H1 (cell line): ENCODE results near the gene DAPK3. TPM values are rescaled to one million over a fixed set of nuclear protein-coding genes. Genes with fewer than 3 reads are reported as not detected.
A peak's percentile ranks its signal among the peaks of the same experiment; 100 is the strongest.

Source experiments
- KDM5A ChIP-seq: fragments of 200-600 bp; IDR thresholded peaks from 2 replicates; pipeline ENCODE4 v1.7.1; 2012; ENCODE audit warnings: mild to moderate bottlenecking, low read length, inconsistent platforms, mixed read lengths
- POLR2AphosphoS5 ChIP-seq: IDR thresholded peaks from 2 replicates; pipeline ENCODE4 v1.6.1; 2011; ENCODE audit warnings: low read depth, low read length
- RAD21 ChIP-seq, 2 experiments: IDR thresholded peaks in 1 of 2; conservative IDR thresholded peaks in 1 of 2; 2 replicates each; pipeline ENCODE4 v1.6.1; 2011; ENCODE audit warnings: low read depth in 2 of 2, low read length in 2 of 2, improper control_type of control experiment in 1 of 2, inconsistent platforms in 1 of 2, mild to moderate bottlenecking in 1 of 2, moderate library complexity in 1 of 2
- RNF2 ChIP-seq: fragments of 200-900, 300-1000 bp; sonication (generic); IDR thresholded peaks from 2 replicates; pipeline ENCODE4 v1.7.1; 2016; ENCODE audit warnings: borderline replicate concordance, low read depth, mild to moderate bottlenecking, antibody characterized with exemption, low read length; ENCODE audit not compliant: poor library complexity, severe bottlenecking; ENCODE audit errors: missing control alignments
- ZNF274 ChIP-seq: IDR thresholded peaks from 2 replicates; pipeline ENCODE4 v1.7.0; 2012; ENCODE audit warnings: low read length, borderline replicate concordance; ENCODE audit errors: extremely low read depth
- polyA plus RNA-seq, 7 experiments: library from polyadenylated mRNA; depleted of rRNA in 3 of 7; stranded (reverse) in 5 of 7; unstranded in 2 of 7; fragments of >200 nt in 5 of 7; fragments of 200-250 nt in 2 of 7; gene quantifications; 1 replicate in 5 of 7; 2 replicates in 1 of 7; 4 replicates in 1 of 7; pipeline versions ENCODE4 v1.2.1 to v1.2.3, GENCODE V29; 2011 to 2013; ENCODE audit warnings: missing spikeins in 2 of 7, mixed read lengths in 2 of 7
- total RNA-seq: library from RNA; stranded (reverse); fragmentation: NEBNext Ultra II Directional; extraction: Animal tissue kit (Norgen Biotek cat#: 25700); gene quantifications from 2 replicates; pipeline ENCODE4 v1.2.1, GENCODE V29; 2021
- TF ChIP-seq, protein P1 (sequence below): fragments of 300-600 bp; sonication (generic); IDR thresholded peaks from 2 replicates; pipeline ENCODE4 v1.7.1; 2012; ENCODE audit warnings: low read length, moderate library complexity, mild to moderate bottlenecking, inconsistent platforms; ENCODE audit not compliant: insufficient replicate concordance
- TF ChIP-seq, protein P2 (sequence below): IDR thresholded peaks from 2 replicates; pipeline ENCODE4 v1.6.1; 2011; ENCODE audit warnings: low read depth, mild to moderate bottlenecking, low read length; ENCODE audit not compliant: insufficient read depth

Gene DAPK3
- total and polyA plus RNA-seq, 2 of the 8 experiments (the other 6 are each of a cell fraction or from before 2014, with no cell fraction given): 53.2 to 78.1 TPM

DNA sequence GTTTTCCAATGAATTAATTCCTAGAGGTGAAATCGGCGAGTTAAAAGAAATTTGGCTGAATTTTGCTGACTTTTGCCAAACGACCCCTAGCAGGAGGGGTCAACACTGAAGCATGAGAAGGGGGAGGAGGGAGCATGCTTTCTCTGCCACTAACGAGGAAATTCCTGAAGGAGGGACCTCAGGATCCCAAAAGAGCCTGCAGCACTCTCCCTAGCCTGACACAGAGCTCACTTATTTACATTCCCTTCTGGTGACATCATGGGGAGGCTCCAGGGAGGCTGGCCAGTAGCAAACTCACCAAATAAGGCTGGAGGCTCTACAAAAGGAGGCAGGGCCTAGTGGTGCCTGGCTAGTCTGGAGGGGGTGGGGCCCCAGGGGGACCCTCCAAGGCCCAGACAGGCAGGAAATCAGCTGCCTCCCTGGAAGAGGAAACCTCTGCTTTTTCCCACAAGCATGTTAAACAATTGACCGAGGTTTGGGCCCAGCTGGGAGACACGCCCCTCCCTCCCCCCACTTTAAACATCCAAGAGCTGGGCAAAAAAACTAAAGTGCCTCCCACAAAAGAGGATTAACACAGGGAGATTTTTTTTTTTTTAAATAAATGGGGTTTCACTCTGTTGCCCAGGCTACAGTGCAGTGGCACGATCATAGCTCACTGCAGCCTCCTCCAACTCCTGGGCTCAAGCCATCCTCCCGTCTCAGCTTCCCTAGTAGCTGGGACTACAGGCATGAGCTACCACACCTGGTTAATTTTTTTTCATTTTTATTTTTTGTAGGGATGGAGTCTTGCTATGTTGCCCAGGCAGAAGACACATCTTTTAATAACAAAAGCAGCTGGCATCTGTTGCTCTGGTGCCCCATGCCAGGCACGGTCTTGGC is 2.1 kb downstream of the DAPK3 start (continued):
- TF ChIP-seq RNF2 (no peak), KDM5A (no peak), POLR2AphosphoS5 (no peak), RAD21 (IDR thresholded peaks at IDR 0.05 in 1 of 2, conservative IDR thresholded peaks at IDR 0.05 in 1 of 2; ENCODE audit: low read depth in 2 of 2, low read length in 2 of 2) (no peak), ZNF274 (no peak)
- TF ChIP-seq, protein P1, sequence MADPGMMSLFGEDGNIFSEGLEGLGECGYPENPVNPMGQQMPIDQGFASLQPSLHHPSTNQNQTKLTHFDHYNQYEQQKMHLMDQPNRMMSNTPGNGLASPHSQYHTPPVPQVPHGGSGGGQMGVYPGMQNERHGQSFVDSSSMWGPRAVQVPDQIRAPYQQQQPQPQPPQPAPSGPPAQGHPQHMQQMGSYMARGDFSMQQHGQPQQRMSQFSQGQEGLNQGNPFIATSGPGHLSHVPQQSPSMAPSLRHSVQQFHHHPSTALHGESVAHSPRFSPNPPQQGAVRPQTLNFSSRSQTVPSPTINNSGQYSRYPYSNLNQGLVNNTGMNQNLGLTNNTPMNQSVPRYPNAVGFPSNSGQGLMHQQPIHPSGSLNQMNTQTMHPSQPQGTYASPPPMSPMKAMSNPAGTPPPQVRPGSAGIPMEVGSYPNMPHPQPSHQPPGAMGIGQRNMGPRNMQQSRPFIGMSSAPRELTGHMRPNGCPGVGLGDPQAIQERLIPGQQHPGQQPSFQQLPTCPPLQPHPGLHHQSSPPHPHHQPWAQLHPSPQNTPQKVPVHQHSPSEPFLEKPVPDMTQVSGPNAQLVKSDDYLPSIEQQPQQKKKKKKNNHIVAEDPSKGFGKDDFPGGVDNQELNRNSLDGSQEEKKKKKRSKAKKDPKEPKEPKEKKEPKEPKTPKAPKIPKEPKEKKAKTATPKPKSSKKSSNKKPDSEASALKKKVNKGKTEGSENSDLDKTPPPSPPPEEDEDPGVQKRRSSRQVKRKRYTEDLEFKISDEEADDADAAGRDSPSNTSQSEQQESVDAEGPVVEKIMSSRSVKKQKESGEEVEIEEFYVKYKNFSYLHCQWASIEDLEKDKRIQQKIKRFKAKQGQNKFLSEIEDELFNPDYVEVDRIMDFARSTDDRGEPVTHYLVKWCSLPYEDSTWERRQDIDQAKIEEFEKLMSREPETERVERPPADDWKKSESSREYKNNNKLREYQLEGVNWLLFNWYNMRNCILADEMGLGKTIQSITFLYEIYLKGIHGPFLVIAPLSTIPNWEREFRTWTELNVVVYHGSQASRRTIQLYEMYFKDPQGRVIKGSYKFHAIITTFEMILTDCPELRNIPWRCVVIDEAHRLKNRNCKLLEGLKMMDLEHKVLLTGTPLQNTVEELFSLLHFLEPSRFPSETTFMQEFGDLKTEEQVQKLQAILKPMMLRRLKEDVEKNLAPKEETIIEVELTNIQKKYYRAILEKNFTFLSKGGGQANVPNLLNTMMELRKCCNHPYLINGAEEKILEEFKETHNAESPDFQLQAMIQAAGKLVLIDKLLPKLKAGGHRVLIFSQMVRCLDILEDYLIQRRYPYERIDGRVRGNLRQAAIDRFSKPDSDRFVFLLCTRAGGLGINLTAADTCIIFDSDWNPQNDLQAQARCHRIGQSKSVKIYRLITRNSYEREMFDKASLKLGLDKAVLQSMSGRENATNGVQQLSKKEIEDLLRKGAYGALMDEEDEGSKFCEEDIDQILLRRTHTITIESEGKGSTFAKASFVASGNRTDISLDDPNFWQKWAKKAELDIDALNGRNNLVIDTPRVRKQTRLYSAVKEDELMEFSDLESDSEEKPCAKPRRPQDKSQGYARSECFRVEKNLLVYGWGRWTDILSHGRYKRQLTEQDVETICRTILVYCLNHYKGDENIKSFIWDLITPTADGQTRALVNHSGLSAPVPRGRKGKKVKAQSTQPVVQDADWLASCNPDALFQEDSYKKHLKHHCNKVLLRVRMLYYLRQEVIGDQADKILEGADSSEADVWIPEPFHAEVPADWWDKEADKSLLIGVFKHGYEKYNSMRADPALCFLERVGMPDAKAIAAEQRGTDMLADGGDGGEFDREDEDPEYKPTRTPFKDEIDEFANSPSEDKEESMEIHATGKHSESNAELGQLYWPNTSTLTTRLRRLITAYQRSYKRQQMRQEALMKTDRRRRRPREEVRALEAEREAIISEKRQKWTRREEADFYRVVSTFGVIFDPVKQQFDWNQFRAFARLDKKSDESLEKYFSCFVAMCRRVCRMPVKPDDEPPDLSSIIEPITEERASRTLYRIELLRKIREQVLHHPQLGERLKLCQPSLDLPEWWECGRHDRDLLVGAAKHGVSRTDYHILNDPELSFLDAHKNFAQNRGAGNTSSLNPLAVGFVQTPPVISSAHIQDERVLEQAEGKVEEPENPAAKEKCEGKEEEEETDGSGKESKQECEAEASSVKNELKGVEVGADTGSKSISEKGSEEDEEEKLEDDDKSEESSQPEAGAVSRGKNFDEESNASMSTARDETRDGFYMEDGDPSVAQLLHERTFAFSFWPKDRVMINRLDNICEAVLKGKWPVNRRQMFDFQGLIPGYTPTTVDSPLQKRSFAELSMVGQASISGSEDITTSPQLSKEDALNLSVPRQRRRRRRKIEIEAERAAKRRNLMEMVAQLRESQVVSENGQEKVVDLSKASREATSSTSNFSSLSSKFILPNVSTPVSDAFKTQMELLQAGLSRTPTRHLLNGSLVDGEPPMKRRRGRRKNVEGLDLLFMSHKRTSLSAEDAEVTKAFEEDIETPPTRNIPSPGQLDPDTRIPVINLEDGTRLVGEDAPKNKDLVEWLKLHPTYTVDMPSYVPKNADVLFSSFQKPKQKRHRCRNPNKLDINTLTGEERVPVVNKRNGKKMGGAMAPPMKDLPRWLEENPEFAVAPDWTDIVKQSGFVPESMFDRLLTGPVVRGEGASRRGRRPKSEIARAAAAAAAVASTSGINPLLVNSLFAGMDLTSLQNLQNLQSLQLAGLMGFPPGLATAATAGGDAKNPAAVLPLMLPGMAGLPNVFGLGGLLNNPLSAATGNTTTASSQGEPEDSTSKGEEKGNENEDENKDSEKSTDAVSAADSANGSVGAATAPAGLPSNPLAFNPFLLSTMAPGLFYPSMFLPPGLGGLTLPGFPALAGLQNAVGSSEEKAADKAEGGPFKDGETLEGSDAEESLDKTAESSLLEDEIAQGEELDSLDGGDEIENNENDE: no peak
- TF ChIP-seq, protein P2, sequence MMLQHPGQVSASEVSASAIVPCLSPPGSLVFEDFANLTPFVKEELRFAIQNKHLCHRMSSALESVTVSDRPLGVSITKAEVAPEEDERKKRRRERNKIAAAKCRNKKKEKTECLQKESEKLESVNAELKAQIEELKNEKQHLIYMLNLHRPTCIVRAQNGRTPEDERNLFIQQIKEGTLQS: peak; percentile 76; the same call in 1 of the 2 replicates
